Measurements from ENCODE around the gene PKD2. TPM values are rescaled to one million over a fixed set of nuclear protein-coding genes. Genes with fewer than 3 reads are reported as not detected.

Gene PKD2
- total RNA-seq, 4 donors from 2014 or later = 30.9 to 50.0 (median 40.7) TPM

DNA sequence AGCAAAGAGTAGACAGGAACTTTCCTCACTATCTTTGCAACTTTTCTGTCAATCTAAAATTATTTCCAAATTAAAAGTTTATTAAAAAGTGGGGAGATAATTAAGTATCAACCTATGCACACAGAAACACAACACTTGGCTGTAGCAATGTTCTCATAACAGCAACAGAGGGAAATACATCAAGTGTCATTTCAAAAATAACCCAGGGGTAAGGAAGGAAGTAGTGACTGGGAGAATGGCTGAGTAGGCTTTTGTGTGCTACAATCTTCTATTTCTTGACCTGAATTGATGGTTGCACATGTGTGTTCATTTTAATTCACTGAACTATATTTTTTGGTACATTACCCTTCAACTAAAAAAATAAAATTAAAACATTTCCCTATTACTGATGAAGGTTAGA, 83.5 kb downstream of the PKD2 start:
- no peak for TF ChIP-seq POLR2A (IDR thresholded peaks at IDR 0.05)
- TF ChIP-seq, protein P1, sequence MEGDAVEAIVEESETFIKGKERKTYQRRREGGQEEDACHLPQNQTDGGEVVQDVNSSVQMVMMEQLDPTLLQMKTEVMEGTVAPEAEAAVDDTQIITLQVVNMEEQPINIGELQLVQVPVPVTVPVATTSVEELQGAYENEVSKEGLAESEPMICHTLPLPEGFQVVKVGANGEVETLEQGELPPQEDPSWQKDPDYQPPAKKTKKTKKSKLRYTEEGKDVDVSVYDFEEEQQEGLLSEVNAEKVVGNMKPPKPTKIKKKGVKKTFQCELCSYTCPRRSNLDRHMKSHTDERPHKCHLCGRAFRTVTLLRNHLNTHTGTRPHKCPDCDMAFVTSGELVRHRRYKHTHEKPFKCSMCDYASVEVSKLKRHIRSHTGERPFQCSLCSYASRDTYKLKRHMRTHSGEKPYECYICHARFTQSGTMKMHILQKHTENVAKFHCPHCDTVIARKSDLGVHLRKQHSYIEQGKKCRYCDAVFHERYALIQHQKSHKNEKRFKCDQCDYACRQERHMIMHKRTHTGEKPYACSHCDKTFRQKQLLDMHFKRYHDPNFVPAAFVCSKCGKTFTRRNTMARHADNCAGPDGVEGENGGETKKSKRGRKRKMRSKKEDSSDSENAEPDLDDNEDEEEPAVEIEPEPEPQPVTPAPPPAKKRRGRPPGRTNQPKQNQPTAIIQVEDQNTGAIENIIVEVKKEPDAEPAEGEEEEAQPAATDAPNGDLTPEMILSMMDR (IDR thresholded peaks at IDR 0.05) = no peak
- DNase-seq = no peak

DNA sequence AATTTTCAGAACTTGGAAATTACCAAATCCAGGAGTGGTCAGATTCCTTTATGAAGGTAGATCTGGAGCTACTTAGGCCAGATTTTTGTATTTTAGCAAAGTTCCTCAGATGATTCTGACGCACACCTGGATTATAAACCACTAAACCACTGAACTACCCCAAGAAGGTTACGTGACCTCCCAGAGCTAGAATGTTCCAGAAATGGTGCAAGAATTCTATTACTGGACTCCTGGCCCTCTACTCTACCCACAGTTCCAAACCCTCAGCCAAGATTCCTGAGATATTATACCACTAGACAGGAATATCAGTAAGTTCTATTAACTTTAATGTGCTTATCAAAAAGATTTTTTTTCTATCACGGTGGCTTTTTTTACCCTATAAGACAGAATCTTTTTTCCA, 83.9 kb downstream of the PKD2 start:
- Histone ChIP-seq H3K4me3 (replicated peaks in 1 of 3) (no peak overlapping the region), H3K27ac (no peak overlapping the region), H3K36me3 (no peaks in the 10 kb centered on the region), H3K27me3 (no peaks in the 10 kb centered on the region), H3K9me3 (no peaks in the 10 kb centered on the region), H3K4me1 (no peaks in the 10 kb centered on the region)
- intact Hi-C loops (cut with DNase I) = no loop called here
- no peak for TF ChIP-seq POLR2A (IDR thresholded peaks at IDR 0.05)
- TF ChIP-seq, protein P1 (IDR thresholded peaks at IDR 0.05) = no peak
- WGBS, 2 donors = 95 to 96% methylated on average over 3 of the region's 3 CpGs
- DNase-seq = no peak

More for the DNA sequence above, 83.5 kb downstream of the PKD2 start:
- Histone ChIP-seq H3K36me3 (no peaks in the 10 kb centered on the region), H3K27ac (no peak overlapping the region), H3K4me3 (replicated peaks in 1 of 3) (no peak overlapping the region), H3K9me3 (no peaks in the 10 kb centered on the region), H3K4me1 (no peaks in the 10 kb centered on the region), H3K27me3 (no peaks in the 10 kb centered on the region)
- intact Hi-C loops (cut with DNase I) = no loop called here

DNA sequence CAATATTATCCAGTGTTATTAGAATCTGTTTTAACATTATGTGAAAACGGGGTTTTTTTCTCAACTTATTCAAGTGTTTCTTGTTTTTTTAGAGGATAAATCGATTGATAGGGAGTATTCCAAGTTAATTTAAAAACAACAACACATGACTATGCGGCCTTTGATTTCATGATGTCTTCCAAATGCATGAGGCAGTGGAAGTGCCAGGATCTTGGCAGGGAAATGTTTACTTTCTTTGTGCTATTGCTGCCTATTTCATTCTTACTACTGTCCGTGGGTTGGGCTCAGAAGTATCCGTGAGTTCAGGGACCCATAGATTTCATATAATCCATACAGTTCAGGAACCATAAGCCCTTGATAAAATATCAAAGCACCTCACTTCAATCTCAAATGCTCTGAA, 86.4 kb downstream of the PKD2 start:
- Histone ChIP-seq H3K27ac (no peak overlapping the region), H3K4me1 (no peaks in the 10 kb centered on the region), H3K9me3 (no peaks in the 10 kb centered on the region), H3K36me3 (no peaks in the 10 kb centered on the region), H3K27me3 (no peaks in the 10 kb centered on the region), H3K4me3 (replicated peaks in 1 of 3) (no peak overlapping the region)
- TF ChIP-seq, protein P1 (IDR thresholded peaks at IDR 0.05) = no peak
- no peak for TF ChIP-seq POLR2A (IDR thresholded peaks at IDR 0.05)
- WGBS, 2 donors = 85 to 87% methylated on average over 5 of the region's 5 CpGs
- no peak for DNase-seq
- intact Hi-C loops (cut with DNase I) = no loop called here

DNA sequence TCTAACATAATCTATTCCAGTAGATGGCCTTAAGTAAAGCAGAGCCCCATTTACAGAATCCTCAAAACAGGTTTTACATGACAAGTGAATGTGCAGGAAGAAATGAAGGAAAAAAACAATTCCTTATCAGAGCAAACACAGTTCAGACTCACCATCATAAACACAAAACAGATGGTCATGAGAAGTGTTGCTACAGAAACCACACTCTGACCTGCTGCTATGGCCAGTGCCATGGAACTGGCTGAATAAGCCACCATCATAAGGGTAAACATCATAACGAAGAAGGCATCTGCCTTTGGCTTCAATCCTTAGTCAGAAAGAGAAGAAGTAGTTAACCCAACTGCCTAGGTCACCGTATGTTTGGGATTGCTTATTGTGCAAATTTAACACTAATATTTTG, 89.9 kb downstream of the PKD2 start:
- 89 to 90% methylated on average over 2 of the region's 2 CpGs for WGBS, 2 donors
- Histone ChIP-seq H3K4me3 (replicated peaks in 1 of 3) (no peak overlapping the region), H3K36me3 (no peaks in the 10 kb centered on the region)

DNA sequence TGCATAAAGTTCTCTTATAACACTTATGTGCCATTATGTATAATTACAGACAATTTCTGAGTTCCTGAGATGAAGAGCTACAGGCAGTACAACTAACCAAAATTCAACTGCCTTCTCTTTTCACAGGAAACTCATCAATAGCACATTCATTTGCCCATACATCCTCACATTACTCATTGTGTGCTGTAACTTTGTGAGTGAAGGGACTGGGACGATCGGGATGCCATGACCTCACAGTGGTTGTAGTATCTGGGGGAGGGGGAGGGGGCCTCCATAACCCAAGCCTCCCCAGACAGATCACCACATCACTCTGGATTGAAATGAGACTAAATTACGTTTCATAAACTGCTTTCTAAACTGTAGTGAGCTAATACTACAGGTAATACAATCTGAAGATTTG, 90.3 kb downstream of the PKD2 start:
- intact Hi-C loops (cut with DNase I) = no loop called here
- 85% methylated on average over 3 of the region's 3 CpGs for WGBS, 2 donors

More for the DNA sequence above, 89.9 kb downstream of the PKD2 start:
- Histone ChIP-seq H3K27ac (no peak overlapping the region), H3K27me3 (no peaks in the 10 kb centered on the region), H3K9me3 (no peaks in the 10 kb centered on the region), H3K4me1 (no peaks in the 10 kb centered on the region)
- intact Hi-C loops (cut with DNase I) = no loop called here
- DNase-seq = no peak
- TF ChIP-seq, protein P1 (IDR thresholded peaks at IDR 0.05) = no peak

More for the DNA sequence above, 90.3 kb downstream of the PKD2 start:
- no peaks in the 10 kb centered on the region for H3K27me3 ChIP-seq
- no peaks in the 10 kb centered on the region for H3K4me1 ChIP-seq
- no peak overlapping the region for H3K27ac ChIP-seq
- TF ChIP-seq, protein P1 (IDR thresholded peaks at IDR 0.05) = no peak
- TF ChIP-seq POLR2A (IDR thresholded peaks at IDR 0.05) = no peak
- H3K9me3 ChIP-seq = no peaks in the 10 kb centered on the region
- no peaks in the 10 kb centered on the region for H3K36me3 ChIP-seq
- no peak overlapping the region for H3K4me3 ChIP-seq (replicated peaks in 1 of 3)
- DNase-seq = no peak
